Fibroblast of skin of left biceps (primary cell): ENCODE measurements around the gene CLDN1.

Experiments used
- DNase-seq, 2 experiments: peaks; one replicate each; pipeline ENCODE4 v3.0.0-alpha.2; 2013; ENCODE audit warnings: low read depth in 2 of 2

Gene CLDN1

GRCh38 chr3:190330936-190331734, 8.9 kb upstream of the CLDN1 start:
- no peak for DNase-seq

DNA sequence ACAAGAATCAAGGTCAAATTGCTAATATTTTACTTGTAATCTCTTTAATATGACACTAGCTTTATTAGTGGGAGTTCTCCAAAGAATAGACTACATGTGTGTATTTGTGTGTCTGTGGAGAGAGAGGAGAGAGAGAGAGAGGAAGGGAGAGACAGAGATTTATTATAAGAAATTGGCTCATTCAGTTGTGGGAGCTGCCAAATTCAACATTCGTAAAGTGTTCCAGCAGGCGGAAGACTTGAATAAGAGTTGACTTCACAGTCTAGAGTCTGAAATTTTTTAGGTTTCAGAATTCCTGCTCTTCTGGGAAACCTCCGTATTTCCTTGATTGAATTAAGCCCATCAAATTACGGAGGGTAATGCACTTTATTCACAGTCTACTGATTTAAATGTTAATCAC, 4.7 kb upstream of the CLDN1 start:
- DNase-seq = peak; percentile 56 to 73

- no peak for DNase-seq
Observed at GRCh38 chr3:190326361-190326760, 4.1 kb upstream of the CLDN1 start.

DNA sequence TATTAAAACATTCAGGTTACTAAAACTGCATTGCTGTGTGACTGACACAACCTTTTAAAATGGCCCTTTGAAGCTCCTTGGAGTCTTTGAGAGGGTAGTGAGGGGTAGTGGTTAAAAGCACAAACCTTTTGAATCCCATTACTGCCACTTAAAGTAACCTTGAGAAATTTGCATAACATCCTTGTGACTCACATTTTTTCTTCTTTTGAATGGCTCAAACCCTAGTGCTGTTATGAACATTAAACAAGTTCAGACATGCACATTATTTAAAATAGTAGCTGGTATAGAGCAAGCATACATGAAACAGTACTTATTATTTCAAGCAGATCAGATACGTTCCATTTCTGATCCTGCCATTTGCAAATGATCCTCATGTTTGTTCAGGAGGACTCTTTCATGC, 3.7 kb upstream of the CLDN1 start:
- DNase-seq = peak in 1 of 2 experiments; percentile 24

DNA sequence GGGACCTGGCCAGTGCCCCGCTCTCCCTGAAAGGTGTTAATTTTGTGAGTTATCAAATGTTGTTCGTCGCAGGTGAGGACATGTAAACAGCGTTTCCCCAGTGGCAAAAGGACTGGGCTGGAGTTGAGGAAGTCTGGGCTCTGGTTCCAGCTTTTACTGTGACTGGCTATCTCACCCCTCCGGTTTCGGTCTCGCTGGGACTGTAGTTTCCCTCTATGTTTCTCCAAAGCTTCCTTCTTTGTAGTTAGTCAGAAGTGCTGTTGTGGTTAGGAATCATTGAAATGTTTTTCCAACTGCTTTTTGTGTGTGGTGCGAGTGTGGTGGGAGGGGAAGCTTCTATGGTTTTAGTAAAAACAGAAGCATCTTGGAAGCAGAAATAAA, 990 bp upstream of the CLDN1 start:
- no peak for DNase-seq

DNA sequence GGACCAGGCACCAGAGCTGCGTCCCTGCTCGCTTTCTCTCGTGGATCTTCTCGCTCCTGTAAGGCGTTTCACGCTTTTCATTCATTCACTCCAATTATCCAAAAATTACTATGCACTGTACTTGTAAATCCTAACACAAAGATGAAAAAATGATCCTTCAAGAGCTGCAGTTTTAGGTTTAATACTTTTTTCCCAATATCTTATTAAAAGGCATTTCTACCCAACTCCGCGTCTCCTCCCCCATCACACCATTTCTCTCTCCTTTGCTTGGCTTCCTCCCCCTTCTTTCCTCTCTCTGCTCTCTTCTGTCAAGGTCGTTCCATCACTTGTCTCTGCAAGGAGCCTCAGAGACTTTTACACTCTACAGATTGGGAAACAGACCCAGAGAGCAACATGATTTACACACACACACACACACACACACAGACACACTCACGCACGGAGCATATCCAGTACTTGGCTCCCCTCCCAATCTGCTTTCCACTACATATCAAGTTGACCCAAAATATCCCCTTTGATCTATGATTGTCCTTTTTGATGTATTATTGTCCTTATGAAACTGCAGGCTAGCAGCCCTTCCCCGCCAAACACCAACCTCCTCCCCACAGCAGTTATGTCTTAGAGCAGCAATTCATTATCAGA, 479 bp upstream of the CLDN1 start:
- no peak for DNase-seq

DNA sequence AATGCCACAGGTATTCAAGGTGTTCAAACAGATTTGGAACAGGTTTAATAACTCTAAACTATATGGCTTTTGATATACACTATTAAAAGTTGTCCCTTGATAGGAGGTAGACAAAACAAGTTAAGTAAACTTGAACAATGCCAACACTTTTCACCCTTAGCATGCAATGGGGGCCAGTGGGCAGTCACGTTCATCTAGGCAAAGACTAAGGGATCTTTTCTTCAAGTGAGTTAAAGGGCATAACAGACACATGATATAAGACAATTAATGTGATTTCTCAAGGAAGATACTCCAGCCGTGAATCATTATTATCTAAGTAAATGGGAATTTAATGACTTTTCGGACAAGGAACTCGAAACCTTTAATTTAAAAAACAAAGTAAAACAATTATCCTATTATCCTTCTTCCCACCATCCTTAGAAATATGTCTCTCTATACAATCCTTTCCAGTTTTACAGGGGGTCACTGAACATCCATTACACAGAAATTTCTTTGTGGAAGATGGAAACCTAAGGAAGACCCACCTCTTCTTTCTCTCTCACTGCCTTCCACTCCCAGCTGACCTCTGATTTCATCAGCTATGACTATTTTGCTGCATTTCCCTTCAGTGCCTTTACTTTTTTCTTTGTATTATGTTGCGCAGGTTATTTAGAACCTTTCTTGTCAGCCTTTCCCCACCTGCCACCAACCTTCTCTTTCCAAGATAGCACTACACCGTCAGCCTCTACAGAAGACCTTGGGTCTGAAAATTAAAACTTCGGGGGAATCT, 1.5 kb downstream of the CLDN1 start:
- DNase-seq = no peak

GRCh38 chr3:190319660-190320059, 2.6 kb downstream of the CLDN1 start:
- DNase-seq = no peak

DNA sequence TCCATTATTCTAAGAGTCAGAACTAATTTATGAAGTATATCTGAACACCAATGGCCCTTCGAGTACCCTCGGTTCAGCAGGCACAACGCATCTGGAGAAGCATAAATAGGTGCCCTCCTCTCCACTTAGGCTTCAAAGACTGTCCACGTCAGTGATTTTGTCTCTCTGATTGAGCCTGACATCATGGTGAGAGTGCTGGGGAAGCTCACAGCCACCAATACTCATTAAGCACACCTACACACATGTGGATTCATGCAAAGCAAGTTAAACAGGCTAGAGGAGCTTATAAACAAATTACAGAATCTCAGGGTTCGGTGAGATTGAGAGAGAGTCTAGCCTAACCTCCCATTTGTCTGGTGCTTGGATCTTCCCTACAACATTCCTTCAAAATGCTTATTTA, 3.6 kb downstream of the CLDN1 start:
- DNase-seq = no peak

DNA sequence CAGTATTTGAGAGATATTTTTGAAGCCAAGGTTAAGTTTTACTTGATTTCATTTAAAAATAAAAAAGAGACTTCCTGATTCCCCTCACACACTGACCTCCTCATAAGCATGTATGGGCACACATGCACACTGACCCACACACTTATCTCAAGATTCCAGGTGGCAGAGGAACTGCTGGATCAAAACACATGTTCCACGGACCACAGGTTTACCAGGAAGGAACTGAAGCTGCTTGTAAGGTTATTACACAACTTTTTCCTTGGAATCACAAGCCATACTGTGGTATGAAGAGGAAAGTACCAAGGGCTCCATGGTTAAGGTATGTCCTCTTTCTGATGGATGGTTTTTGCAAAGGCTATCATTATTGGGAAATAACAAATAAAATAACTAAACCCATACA, 7.5 kb downstream of the CLDN1 start:
- DNase-seq = no peak

DNA sequence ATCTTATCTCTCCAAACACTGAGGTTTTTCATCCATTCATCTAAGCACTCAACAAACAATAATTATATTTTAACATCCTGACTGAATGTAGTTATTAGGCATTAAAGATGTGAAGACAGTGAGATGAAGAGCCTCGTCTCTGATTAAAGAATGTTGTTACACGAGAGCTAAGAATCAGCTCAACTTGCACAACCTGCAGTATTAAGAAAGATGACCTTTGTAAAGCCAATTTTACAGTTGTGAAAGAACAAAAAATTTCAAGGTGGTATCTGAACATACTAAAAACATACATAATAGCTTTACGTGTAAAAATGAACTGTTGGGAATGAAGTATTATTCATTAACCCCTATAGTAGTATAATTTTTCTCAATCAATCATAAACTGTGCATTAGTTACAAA, 12.8 kb downstream of the CLDN1 start:
- DNase-seq = no peak

DNA sequence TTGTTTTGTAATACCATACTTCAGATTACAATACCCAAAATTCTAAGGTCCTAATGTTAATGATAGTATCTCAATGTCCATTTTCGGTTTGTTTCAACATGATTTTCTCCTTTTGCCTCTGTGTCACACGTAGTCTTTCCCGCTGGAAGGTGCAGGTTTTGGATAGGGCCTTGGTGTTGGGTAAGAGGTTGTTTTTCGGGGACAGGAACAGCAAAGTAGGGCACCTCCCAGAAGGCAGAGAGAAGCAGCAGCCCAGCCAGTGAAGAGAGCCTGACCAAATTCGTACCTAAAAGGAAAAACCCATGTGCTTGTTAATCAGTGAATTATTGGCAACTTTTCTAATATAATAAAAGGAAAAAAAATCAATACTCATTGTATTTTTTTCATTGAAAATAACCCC, 14.1 kb downstream of the CLDN1 start:
- DNase-seq = no peak

GRCh38 chr3:190307164-190307545, 15.1 kb downstream of the CLDN1 start:
- no peak for DNase-seq

GRCh38 chr3:190306513-190307163, 15.6 kb downstream of the CLDN1 start:
- no peak for DNase-seq

GRCh38 chr3:190306026-190306425, 16.2 kb downstream of the CLDN1 start:
- DNase-seq = no peak

- no peak for DNase-seq
Observed at GRCh38 chr3:190305406-190305805, 16.8 kb downstream of the CLDN1 start.

- no peak for DNase-seq
Observed at GRCh38 chr3:190303884-190304283, 18.4 kb downstream of the CLDN1 start.

- no peak for DNase-seq
Observed at GRCh38 chr3:190302212-190302867, 19.9 kb downstream of the CLDN1 start.

DNA sequence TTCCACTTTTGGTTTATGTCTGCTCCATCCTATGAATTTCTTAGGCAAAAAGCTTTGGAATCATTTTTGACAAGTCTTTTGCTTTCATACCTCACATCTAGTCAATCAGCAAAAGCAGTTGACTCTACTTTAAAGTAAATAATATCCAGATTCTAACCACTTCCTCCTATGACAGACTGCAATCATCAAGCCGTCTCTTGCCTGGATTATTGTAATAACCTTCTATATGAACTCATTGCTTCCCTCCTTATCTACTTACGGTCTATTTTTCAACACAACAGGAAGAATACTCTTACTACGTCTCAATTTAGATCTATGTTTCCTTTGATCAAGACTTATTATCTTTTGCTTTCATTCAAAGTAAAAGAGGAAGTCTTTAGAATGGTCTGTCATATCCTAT, 20.7 kb downstream of the CLDN1 start:
- no peak for DNase-seq

DNA sequence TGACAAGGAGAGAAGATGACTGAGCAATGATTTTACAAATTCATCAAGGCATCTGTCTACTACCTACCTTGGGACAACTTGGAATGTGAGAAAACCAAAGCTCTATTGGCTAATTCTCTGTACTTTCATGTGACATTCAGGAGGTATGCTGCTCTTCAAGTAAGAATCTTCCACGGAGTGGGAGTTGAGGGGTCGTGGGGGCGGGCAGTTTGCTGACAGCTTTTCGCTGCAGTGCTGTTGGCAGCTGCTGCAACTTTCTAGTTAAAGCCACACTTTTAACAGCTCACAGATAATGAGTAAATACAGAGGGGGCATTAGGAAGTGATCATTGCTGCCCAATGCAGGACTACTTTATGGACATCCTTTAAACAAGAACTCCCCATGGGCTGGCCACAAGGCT, 22.3 kb downstream of the CLDN1 start:
- DNase-seq = no peak

DNA sequence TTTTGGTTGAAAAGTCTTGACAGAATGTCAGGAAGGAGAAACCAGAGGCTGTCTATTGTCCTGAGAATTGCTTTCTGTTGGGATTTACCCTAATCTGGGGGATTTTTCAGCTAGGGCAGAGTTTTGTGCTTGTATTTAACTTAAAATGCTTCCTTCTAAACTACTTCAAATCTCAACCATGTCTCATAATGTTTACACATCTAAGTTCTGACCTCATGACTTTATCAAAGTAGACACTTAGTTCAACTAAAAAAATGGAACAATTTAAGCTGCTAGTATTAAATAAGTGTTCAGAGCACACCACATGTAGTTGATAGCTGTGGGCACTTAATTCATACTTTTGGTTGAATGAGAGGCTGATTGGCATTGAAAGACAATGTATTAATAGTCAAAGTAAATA, 28.2 kb downstream of the CLDN1 start:
- no peak for DNase-seq

DNA sequence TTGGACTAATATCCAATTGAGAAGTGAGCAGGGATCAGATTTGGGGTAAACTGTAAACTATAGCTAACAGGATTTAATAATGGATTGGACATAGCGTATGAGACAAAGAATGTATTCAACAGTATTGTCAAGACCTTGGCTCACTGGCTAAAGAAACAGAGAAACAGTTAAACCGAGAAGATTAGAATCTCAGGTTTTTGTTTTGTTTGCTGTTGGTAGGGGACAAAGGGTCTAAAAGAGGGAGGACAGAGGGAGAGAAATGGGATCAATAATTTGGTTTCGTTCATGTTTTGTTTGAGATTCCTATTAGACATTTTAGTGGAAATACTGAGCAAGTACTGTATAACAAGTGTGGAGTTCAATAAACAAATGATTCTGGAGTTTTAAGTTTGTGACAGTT, 28.6 kb downstream of the CLDN1 start:
- no peak for DNase-seq
